ENCODE results near the gene ZEB1.

DNA sequence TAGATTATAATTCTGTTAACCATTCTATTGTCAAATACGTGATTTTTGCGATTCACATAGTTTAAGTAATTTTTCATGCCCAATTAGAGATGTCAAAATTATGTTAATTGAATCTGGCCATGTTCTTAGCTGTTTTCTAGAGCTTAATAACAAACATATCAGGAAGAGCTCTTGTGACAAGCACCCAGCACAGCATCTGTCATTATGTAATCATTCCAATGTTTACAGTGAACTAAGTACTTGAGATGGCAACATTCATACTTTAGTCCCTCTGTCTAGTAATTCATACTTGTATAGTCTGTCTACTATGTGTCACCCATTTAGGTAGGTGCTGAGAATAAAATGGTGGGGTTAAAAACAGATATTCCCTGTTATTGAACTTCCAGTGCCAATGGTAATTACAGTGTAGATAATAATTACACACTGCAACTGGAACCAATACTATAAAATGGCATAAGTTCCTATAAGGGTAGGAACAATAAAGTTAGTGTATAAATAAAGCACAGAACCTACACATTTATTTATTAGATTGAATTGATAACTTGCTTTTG lies 55.2 kb downstream of the ZEB1 start:
- TF ChIP-seq CTCF (tag by site-specific recombination; IDR thresholded peaks at IDR 0.05), result no peak
- TF ChIP-seq ZNF571 (tag by site-specific recombination; IDR thresholded peaks at IDR 0.05), result no peak
- no peak for TF ChIP-seq ZNF830 (tag by site-specific recombination; IDR thresholded peaks at IDR 0.05; ENCODE audit: low read depth)
- TF ChIP-seq ZNF768 (tag by site-specific recombination; IDR thresholded peaks at IDR 0.05), result no peak
- no peak for TF ChIP-seq TSHZ1 (tag by site-specific recombination; IDR thresholded peaks at IDR 0.05; ENCODE audit: borderline replicate concordance)
- TF ChIP-seq BCL11A (tag by site-specific recombination; IDR thresholded peaks at IDR 0.05; ENCODE audit: low read depth), result no peak

All from HEK293 (cell line).